Subcutaneous adipose tissue (tissue), 4 donors: ENCODE data around the gene BCL7A. TPM values are rescaled to one million over a fixed set of nuclear protein-coding genes. Genes with fewer than 3 reads are reported as not detected.

Experiments
- total RNA-seq, 4 donors: library from RNA; depleted of rRNA; stranded (reverse); fragments of >200 nt; gene quantifications; one replicate each; pipeline ENCODE4 v1.1.0, GENCODE V29; 2016
- TF ChIP-seq, protein P1 (sequence below): fragments of 450-650 bp; IDR thresholded peaks from one replicate; pipeline ENCODE4 v1.5.1; 2016; ENCODE audit warnings: low read depth, mild to moderate bottlenecking, control low read depth, antibody characterized with exemption, moderate library complexity

BCL7A gene
- total RNA-seq, 4 donors from 2014 or later: 2.1 to 7.3 (median 3.7) TPM

DNA sequence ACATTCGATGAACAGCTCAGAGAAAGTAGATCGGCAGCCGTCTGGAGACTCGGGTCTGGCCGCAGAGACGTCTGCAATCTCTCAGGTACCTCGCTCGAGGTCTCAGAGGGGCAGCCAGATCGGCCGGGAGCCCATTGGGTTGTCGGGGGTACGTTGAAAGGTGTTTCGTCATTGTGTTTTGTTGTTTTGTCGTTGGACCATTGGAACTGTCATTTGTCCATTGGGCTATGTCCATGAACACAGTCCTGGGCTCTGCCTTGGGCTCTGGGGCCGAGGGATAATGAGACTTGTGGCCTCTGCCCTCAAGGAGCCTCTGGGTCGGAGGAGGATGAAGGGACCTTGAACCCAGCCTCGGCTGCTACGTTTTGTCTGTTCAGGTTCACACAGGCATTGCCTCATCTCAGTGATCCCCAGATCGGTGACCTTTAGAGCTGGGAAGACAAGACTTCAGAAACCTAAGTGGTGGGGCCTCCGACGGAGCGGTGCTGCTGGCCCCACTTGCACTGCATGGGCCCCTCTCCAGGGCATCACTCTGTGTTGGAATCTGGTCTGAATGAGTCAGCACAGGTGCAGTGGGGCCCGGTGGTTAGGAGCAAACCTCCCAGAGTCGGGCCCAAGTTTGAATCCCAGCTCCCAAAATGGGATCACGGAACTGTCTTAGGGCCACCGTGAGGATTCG lies 33.3 kb downstream of the BCL7A start:
- TF ChIP-seq, protein P1, sequence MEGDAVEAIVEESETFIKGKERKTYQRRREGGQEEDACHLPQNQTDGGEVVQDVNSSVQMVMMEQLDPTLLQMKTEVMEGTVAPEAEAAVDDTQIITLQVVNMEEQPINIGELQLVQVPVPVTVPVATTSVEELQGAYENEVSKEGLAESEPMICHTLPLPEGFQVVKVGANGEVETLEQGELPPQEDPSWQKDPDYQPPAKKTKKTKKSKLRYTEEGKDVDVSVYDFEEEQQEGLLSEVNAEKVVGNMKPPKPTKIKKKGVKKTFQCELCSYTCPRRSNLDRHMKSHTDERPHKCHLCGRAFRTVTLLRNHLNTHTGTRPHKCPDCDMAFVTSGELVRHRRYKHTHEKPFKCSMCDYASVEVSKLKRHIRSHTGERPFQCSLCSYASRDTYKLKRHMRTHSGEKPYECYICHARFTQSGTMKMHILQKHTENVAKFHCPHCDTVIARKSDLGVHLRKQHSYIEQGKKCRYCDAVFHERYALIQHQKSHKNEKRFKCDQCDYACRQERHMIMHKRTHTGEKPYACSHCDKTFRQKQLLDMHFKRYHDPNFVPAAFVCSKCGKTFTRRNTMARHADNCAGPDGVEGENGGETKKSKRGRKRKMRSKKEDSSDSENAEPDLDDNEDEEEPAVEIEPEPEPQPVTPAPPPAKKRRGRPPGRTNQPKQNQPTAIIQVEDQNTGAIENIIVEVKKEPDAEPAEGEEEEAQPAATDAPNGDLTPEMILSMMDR: no peak

DNA sequence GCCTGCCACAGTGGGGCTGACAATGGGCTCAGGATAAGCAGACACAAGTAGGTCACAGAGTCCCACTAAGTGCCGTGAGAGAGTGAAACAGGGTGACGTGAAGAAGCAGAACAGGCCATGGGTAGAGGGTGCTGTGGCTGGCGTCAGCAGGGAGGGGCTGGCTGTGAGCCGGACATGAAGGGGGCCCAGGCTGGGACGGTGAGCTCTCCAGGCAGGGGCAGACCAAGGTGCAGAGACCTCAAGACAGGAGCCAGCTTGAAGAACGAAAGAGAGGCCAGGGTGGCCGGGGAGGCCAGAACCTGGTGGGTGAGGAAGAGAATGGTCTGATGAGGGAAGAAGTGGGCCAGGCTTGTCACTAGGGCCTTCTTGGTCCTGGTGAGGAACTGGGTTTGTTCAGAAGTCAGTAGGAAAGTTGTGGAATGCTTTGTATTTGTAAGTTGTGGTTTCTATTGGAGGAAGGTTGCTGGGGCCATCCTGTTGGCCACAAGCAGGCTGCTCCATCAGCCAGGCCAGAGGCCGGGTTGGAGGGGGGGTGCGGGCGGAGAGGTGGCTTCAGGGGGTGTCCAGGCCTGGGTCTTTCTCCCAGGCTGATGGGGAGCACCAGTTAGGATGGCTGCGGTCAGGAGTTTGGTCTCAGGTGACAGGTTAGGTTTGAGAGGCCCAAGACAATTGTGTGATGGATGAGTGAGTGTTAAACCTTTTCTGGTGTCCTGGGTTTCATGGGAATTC lies 35.5 kb downstream of the BCL7A start:
- TF ChIP-seq, protein P1: no peak

DNA sequence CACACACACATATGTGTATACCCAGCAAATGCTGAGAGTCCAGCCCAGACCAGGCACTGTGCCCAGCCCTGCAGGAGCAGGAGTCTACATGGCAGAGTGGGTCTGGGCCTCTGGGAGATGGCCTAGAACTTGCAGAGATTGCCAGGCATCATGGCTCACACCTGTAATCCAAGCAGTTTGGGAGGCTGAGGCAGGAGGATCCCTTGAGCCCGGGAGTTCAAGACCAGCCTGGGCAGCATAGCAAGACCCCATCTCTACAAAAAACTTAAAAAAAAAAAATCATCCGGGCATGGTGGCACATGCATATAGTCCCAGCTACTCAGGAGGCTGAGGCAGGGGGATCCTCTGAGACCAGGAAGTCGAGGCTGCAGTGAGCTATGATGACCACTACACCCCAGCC lies 36.1 kb downstream of the BCL7A start:
- TF ChIP-seq, protein P1: no peak

DNA sequence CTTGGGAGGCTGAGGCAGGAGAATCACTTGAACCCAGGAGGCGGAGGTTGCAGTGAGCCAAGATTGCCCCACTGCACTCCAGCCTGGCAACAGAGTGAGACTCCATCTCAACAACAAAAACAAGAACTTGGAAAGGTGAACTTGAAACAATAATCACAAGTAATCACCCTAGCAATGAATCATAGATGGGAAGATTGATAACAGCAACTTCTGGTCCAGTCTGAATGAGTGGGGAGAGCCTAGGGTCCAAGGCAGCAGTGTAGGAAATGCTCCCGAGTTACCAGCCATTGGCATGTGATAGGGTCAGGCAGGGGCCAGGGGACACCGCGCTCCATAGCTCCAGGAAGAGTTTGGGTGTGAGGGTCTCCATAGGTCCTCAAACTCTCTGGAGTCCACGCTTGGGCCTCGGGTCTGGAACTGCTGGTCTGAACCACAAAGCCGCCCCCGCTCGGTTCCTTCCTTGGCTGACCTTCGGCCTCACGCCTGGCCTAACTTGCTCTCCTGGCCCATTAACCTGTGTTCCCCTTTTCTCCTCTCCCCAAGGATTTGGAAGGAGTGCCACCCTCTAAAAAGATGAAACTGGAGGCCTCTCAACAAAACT lies 37.0 kb downstream of the BCL7A start:
- TF ChIP-seq, protein P1: no peak

DNA sequence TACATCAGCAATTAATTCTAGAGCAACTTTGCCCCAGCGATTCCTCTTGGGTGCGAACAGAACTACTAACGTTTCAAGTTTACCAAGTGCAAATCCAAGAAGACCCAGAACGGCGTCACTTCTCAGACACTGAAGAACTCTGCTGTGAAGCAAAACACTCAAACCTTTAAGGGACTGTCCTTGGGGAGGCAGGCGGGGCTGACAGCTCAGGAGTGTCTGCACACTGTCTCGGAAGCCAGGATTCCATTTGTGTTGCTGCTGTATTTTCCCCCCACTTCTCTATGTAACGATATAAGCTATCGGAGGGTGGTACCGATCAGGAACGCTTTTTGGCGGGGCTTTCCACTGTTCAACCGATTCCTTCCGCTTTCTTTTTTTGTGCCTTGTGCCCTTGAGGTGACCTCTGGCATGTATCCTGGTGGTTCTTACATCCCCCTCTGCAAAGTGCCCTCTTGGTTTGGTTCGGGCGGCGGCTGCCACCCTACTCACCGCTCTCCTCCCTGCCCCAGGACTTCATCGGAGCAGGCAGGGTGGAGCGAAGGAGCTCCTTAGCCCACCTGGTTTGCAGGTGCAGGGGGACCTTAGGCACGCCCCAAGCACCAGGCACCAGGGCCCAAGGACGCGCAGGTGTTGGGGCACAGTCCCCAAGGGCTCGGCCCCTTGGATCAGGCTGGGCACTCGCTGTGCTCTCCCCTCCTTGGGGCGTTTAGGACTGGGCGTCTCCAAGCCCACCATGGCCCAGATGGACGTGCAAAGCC lies 37.7 kb downstream of the BCL7A start:
- TF ChIP-seq, protein P1: no peak

DNA sequence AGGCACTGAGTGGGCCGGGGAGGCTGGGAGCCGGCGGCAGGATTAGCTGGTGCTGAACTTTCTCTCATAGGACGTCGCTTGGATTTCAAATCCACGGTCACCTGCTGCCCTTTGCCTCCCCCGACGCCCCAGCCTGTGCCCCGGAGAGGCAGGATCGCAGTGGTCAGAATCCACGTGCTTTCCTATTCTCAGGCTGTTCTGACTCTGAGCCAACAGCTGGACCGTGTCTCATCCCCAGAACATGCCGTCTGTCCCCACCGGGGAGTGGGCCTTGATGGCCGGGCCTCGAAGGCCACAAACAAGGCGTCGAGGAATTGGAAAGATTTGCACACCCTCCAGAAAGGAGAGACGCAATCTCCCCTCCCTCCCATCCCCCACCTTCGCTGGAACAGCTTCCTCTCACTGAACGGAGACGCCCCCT lies 38.4 kb downstream of the BCL7A start:
- TF ChIP-seq, protein P1: no peak
